ENCODE measurements around the gene SLC13A3.
A peak's percentile ranks its signal among the peaks of the same experiment; 100 is the strongest.

SLC13A3 gene

DNA sequence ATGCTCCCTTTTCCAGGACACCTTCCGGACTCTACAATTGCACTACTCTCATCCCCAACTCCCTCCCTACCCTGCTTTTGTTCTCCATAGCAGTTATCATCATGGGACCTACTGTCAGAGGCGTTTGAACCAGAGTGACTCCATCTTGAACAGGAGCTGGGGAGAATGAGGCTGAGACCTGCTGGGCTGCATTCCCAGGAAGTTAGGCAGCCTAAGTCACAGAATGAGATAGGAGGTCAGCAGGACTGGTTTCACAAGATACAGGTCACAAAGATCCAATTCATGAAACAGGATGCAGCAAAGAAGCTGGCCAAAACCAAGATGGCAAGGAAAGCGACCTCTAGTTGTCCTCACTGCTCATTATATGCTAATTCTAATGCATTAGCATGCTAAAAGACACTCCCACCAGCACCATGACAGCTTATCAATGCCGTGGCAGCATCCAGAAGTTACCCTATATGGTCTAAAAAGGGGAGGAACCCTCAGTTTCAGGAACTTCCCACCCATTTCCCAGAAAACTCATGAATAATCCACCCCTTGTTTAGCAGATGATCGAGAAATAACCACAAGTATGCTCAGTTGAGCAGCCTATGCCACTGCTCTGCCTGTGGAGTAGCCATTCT, 15.6 kb downstream of the SLC13A3 start:
- DNase-seq (ENCODE audit: low read depth) = no peak

GRCh38 chr20:46634528-46634927, 16.7 kb downstream of the SLC13A3 start:
- no peak for DNase-seq (ENCODE audit: low read depth)

- DNase-seq (ENCODE audit: low read depth) = no peak
These were observed 19.3 kb downstream of the SLC13A3 start for GRCh38 chr20:46631874-46632446.

DNA sequence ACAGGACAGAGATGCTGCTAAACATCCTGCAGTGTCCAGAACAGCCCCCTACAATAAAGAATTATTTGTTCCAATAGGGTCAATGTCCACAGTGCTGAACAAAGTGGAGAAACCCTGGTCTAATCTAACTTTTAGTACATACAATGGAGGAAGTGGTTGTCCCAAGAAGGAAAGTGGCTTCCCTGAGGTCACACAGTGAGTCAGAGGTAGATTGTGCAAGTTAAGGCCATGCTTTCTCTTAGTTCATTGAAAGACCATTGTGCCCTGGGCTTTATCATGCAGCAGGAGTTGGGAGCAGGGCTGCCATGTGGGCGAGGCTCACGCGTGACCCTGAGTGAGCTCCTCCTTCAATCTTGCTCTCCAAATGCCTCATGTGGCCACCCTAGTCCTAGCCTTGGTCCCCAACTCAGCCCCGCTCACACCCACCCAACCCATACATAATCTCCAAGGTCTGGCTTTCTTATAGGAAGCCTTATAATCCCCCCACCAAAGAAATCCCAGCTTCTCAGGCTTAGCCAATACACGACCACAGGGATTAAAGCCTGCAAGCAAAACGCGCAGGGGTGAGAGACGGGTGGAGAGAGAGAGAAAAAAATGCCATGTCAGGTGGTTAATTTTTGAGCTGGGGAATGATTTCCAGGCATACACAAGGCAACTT, 19.9 kb downstream of the SLC13A3 start:
- DNase-seq (ENCODE audit: low read depth) = peak; percentile 38

GRCh38 chr20:46630306-46630705, 21.0 kb downstream of the SLC13A3 start:
- no peak for DNase-seq (ENCODE audit: low read depth)

- DNase-seq (ENCODE audit: low read depth) = no peak
These were observed 21.9 kb downstream of the SLC13A3 start for GRCh38 chr20:46629341-46629740.

DNA sequence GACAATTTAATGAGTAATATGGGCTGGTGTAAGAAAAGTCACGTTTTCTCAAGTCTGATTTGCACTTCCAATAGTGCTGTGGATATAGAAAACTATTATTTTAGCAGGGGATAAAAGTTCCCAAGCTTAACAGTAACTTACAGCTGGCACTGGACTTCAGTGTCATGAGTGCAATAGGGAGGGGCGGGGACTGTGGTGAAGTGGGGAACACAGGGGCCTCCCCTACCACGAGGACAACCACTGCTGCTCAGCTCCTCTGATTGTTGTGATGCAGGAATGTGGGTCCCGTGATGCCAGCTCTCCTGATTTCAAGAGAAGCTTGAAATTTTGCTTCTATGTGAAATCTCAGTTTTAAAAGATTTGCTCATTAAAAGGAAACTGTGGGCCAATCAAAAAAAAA, 24.0 kb downstream of the SLC13A3 start:
- DNase-seq (ENCODE audit: low read depth) = no peak

GRCh38 chr20:46626758-46627157, 24.5 kb downstream of the SLC13A3 start:
- DNase-seq (ENCODE audit: low read depth) = no peak

GRCh38 chr20:46625875-46626373, 25.3 kb downstream of the SLC13A3 start:
- no peak for DNase-seq (ENCODE audit: low read depth)

DNA sequence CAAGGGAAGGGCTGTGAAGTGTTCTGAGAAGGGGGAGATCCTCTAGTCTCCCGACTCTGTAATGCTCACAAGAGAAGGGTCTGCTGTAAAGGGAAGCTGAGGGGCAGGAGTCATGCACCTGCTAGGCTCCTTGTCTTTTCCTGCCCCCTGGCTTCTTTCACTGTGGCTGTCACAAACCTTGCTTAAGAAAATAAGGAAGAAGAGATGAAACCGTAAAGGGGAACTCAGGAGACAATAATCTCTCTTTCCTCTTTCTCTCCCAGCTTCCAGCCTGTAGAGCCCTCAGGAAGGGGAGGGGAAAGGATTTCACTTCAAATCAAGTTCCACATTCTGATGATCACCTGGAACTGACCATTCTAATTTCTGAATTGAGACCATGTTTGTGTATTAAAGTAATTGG, 26.3 kb downstream of the SLC13A3 start:
- no peak for DNase-seq (ENCODE audit: low read depth)

- no peak for DNase-seq (ENCODE audit: low read depth)
These were observed 29.1 kb downstream of the SLC13A3 start for GRCh38 chr20:46622165-46622564.

DNA sequence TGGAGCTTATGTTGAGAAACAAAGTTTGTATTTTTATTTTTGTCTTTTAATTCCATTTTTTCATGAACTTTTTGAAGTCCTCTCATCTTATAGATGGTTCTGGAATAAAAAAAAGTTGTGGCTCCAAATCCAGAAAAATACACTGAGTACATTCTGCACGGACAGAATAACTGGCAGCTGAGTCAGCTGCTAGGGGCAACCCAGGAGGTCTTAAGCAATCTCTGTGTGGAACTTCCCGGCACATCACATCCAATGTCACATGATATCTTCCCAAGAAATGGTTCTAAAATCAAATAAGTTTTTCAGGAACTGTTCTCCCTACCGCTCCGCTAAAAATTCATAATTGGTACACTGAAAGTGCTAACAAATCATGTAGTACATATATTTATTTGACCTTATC, 29.8 kb downstream of the SLC13A3 start:
- DNase-seq (ENCODE audit: low read depth) = peak; percentile 83

DNA sequence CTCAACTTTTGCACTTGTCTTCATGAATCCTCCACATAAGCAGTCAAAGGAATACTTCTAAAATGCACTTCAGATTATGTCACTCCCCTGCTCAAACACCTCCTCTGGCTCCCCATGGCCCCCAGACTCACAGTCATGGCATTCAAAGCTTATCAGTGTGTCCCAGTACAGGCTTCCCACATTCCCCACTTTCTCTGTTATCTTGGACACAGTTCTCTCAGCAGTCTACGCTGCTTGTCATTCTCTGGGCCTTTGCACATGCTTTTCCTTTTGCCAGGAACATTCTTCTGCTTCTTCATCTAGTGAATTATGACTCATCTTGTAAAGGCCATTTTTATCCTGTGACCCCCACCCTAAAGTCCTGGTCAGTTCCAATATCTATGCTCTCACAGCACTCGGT, 31.8 kb downstream of the SLC13A3 start:
- no peak for DNase-seq (ENCODE audit: low read depth)

GRCh38 chr20:46618316-46619100, 32.8 kb downstream of the SLC13A3 start:
- DNase-seq (ENCODE audit: low read depth) = no peak

- DNase-seq (ENCODE audit: low read depth) = no peak
These were observed 36.8 kb downstream of the SLC13A3 start for GRCh38 chr20:46614503-46614902.

DNA sequence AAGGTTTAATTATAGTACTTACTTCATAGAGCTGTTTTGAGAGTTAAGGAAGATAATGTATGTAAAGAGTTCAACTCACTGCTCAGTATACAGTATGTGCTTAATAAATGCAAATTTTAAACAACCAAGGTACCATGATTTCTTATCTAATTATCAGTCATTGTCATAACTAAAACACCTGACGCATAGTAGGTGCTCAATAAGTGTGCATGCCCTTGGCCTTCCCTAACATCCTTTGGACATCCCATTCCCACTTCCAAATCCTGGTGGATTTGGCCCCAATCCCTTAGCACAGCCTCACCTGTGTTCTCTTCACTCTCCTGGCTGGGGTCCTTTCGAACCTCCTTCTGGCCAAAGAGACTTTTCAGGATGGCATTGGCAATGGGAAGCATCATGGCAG, 41.1 kb downstream of the SLC13A3 start:
- DNase-seq (ENCODE audit: low read depth) = no peak

DNA sequence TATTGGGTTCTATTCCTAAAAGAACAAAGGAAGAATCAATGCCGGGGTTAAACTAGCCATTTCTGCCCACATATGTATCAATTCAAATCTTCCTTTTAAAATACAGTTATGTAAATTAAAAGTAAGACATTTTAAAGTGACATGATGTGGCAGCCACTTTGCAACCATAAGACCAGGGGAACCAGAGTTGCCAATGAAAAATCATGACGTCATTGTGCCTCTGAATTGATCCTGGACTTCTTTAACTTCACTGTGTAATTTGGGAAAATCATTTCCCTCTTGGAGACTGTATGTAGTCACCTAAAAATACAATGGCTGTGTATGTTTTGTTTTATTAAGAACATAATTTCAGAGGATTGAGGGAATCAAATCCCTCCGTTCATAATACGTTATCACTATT, 42.2 kb downstream of the SLC13A3 start:
- no peak for DNase-seq (ENCODE audit: low read depth)

DNA sequence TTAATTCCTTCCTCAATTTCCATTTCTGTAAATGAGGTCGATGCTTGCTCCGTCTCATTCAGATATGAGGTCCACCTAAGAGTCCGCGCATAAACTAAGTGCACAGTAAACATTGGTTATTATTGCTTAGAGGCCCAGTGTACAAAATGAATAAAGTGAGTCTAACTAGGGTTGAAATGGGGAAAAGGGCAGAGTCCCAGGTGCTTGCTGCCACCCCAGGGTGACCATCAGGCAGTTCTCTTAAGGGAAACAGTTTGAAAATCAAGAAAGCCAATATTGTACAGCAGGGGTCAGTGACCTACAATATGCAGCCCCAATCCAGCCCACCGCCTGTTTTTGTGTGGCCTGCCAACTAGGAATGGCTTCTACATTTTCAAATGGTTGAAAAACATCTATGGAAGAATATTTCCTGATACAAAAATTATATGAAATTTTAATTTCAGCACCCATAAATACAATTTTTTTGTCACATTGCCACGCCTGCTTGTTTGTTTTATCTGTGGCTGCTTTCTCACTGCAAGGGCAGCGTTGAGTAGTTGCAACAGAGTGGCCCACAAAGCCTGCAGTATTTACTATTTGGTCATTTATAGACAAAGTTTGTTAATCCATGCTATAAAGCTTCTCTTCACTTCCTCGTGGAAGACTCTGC, 43.3 kb downstream of the SLC13A3 start:
- DNase-seq (ENCODE audit: low read depth) = no peak

- no peak for DNase-seq (ENCODE audit: low read depth)
These were observed 43.9 kb downstream of the SLC13A3 start for GRCh38 chr20:46607191-46607848.

- no peak for DNase-seq (ENCODE audit: low read depth)
These were observed 44.5 kb downstream of the SLC13A3 start for GRCh38 chr20:46606817-46607190.

DNA sequence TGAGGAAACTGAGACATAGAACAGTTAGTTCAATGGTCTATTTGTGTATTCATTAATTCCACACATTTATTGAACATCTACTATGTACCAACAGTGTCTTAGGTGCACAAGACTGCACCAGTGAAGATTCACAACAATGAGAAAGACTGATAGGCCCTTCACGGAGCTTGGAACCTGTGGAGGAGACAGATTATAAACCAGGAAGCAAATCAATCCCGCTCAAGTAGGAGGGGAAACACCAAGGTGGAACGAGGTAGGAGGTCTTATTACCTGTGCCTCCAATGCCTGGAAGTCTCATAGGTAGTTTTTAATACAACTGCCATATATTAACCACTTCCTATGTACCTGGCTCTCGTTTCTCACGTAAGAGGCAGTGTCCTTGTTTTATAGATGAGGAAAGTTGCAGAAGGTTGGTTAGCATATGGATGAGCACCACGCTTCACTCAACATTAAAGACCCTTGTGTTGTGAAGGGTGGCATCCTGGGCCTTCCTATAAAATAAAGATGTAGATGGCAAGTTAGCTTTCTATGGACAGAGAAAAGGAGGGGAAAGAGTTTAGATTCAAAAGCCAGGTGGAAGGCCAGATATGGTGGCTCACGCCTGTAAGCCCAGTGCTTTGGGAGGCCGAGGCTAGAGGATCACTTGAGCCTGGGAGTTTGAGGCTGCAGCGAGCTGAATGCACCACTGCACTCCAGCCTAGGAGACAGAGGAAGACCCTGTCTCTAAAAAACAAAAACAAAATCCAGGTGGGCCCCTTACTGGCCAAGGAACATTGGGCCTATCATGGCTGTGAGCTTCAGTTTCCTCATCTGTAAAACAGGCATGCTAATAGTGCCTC, 45.1 kb downstream of the SLC13A3 start:
- no peak for DNase-seq (ENCODE audit: low read depth)
